Measurements from ENCODE around the gene HSPA4L.

The HSPA4L gene

GRCh38 chr4:127870688-127871087 lies 88.6 kb downstream of the HSPA4L start:
- DNase-seq, result no peak

DNA sequence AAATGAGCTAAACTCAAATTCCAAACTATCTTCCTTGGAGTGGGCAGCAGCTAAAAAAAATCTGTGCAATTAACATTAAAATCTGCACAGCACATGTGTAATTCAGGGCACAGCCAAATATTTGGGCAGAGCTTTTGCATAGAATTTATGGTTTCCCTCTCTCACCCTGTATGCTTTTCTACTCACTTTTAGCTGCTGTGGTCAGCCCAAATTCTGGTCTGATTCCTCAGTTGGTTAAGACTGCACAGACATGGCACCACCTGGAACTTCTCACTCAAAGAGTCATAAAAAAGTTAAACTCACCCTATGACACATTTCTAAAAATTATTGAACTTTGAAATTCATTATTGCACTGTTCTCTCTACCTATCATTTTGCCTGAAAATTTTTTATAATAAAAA lies 93.7 kb downstream of the HSPA4L start:
- DNase-seq, result no peak

- peak; percentile 93 for DNase-seq
These were observed 98.8 kb downstream of the HSPA4L start, which contains the start of gene PLK4 for GRCh38 chr4:127880763-127881562. Gene PLK4 (plus strand): TSS chr4:127880893. CDS start chr4:127881135, 242 bp downstream.

GRCh38 chr4:127881563-127881864 lies 99.4 kb downstream of the HSPA4L start:
- DNase-seq, result no peak

GRCh38 chr4:127888559-127888958 lies 106.4 kb downstream of the HSPA4L start:
- DNase-seq, result no peak

- no peak for DNase-seq
These were observed 107.8 kb downstream of the HSPA4L start for GRCh38 chr4:127889903-127890302.
